RWPE1 (cell line): ENCODE results near the gene DENND2D.

Experiments used
- CTCF ChIA-PET: fragments of 350-600 bp; sonication (Branson Sonifier 250); formaldehyde crosslinking; extraction: SDS; loops from one replicate; lab custom pipeline; 2021; lab: Yijun Ruan, JAX
- POLR2A ChIA-PET: fragments of 400-600 bp; formaldehyde crosslinking; extraction: SDS; loops from one replicate; lab custom pipeline; 2020; ENCODE audit warnings: antibody characterized with exemption; ENCODE audit not compliant: low non-redundant PET; lab: Yijun Ruan, JAX
- DNase-seq: peaks from one replicate; pipeline ENCODE4 v3.0.0; 2012; ENCODE audit warnings: low spot score
- H3K27ac ChIP-seq: fragments of 450-650 bp; 2 replicates; pipeline ENCODE4 v1.5.1; 2017
- TF ChIP-seq, protein P1 (sequence below): fragments of 450-650 bp; conservative IDR thresholded peaks from 2 replicates; pipeline ENCODE4 v1.5.1; 2017; ENCODE audit warnings: low read depth, mild to moderate bottlenecking

DENND2D gene

DNA sequence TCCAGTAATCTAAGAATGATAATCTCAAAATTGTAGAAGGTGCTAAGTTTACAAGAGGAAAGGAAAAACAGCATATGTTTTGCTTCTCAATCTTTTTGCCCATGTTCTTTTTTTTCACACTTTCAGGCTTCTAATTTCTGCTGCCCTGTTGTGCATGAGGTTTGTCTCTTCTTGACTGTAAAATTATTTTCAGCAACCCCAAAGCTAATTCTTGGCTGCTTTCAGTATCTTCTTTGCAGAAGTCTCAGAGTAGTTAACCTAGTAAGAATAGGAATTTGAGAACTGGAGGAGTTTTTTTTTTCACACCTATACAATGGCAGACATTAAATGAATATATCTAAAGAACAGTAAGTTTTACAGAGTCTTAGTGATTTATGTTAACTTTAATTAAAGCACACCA is 26.4 kb downstream of the DENND2D start:
- no peak for DNase-seq
- ChIA-PET CTCF (no interaction called here), POLR2A (interaction anchor here (1.2 kb wide), 1 partner anchor 30 kb away, joined by 3 read pairs; no protein-coding TSS in a partner anchor)
- H3K27ac ChIP-seq, result no peak overlapping the region
- TF ChIP-seq, protein P1, sequence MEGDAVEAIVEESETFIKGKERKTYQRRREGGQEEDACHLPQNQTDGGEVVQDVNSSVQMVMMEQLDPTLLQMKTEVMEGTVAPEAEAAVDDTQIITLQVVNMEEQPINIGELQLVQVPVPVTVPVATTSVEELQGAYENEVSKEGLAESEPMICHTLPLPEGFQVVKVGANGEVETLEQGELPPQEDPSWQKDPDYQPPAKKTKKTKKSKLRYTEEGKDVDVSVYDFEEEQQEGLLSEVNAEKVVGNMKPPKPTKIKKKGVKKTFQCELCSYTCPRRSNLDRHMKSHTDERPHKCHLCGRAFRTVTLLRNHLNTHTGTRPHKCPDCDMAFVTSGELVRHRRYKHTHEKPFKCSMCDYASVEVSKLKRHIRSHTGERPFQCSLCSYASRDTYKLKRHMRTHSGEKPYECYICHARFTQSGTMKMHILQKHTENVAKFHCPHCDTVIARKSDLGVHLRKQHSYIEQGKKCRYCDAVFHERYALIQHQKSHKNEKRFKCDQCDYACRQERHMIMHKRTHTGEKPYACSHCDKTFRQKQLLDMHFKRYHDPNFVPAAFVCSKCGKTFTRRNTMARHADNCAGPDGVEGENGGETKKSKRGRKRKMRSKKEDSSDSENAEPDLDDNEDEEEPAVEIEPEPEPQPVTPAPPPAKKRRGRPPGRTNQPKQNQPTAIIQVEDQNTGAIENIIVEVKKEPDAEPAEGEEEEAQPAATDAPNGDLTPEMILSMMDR, result no peak

DNA sequence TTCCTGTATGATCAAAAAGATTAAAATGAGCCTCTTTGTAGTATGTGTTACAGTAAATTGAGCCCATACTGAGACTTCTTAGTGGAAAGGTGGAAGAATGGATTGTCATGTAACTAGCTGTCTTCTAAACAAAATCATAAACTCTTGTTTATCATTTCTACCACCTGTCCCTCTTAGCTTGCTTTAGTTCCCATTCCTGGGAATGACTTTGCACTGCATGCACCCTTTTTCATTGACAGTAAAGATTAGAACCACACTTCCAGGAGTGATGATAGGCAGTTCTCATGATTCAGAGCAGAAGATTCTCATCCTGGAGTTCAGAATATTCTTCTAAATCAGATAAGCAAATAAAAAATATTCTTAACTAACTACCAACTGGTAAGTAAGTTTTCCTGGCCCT is 28.0 kb downstream of the DENND2D start:
- no peak overlapping the region for H3K27ac ChIP-seq
- CTCF ChIA-PET, result no interaction called here
- POLR2A ChIA-PET, result no interaction called here
- no peak for DNase-seq
- TF ChIP-seq, protein P1, result no peak

DNA sequence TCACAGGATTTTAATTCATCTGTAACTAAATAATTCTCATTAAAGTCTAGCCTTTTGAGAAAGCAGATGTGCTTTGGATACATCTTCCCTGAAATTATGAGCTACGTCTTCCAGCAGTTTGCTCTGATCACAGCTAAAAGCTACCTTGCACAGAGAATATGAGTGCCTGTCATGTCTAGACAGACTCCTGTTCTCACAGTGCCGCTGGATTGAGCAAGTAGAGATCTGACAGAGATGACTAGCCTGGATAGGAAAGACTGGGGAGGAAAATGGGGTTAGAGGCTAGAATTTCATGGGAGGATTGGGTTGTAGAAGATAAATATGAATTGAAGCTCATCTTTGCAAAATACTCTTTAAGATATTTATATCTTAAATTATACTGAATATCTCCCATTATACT is 36.3 kb downstream of the DENND2D start:
- TF ChIP-seq, protein P1, result no peak
- ChIA-PET POLR2A (no interaction called here), CTCF (no interaction called here)
- no peak overlapping the region for H3K27ac ChIP-seq
- peak; percentile 9 for DNase-seq

DNA sequence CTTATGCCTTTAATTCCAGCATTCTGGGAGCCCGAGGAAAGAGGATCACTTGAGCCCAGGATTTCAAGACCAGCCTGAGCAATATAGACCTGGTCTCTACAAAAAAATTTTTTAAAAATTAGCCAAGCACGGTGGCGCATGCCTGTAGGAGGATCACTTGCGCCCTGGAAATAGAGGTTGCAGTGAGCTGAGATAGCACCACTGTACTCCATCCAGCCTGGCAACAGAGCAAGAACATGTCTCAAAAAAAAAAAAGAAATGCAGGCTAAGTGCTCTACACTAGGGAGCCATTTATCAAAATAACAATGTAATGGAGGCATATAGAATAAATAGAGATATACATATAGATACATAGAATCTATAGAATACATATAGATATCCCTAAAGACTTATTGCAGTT is 37.1 kb downstream of the DENND2D start:
- no peak for DNase-seq
- no peak overlapping the region for H3K27ac ChIP-seq
- CTCF ChIA-PET, result no interaction called here
- POLR2A ChIA-PET, result no interaction called here
- TF ChIP-seq, protein P1, result no peak

DNA sequence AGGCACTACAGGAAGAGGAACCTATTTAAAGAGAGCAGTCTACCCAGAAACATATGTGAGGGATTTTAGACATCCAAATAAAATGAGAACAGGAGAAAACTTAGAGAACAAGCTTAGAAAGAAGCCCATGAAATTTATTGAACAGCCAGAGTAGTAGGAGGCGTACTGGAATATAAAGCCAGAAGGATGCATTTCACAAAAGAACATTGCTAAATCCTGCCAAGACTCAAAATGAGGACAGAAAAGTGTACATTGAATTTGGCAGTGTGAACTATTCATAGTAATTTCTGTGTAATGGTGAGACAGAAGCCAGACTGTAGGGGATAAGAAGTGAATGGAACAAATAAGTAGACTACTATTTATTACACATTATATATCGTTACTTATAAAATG is 38.0 kb downstream of the DENND2D start:
- no peak for DNase-seq
- no peak overlapping the region for H3K27ac ChIP-seq
- CTCF ChIA-PET, result interaction anchor here (0.7 kb wide), 1 partner anchor 536 kb away, joined by 4 read pairs; no protein-coding TSS in a partner anchor
- TF ChIP-seq, protein P1, result no peak
- POLR2A ChIA-PET, result no interaction called here

DNA sequence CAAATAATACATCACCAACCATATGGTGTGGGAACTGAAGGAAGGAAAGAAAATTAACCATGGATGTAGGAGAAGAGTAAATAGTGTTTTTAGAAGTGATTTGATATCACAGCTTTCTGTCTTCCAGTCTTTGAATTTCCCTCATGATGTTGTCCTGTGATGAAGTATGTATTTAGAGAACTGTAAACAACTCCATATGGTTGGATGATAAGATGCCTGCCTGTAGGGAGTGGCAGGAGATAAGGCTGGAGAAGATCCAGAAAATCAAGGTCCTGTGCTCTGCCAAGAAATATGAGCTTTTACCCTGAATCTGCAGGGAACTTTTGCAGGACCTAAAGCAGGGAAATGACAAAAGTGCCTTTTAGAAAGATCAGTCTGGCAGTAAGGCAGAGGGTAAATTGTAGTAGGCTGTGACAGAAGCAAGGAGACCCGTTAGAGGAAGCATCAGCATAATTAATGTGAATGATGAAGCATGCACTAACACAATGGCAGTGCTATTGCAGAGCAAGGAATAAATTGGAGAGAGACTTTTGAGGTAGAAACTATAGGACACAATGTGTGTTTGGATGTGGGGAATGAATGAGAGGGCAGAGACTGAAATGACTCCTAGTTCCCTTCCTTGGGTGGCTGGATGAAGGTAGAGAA is 38.5 kb downstream of the DENND2D start:
- POLR2A ChIA-PET, result no interaction called here
- DNase-seq, result no peak
- CTCF ChIA-PET, result interaction anchor here (0.7 kb wide), 1 partner anchor 536 kb away, joined by 4 read pairs; no protein-coding TSS in a partner anchor
- TF ChIP-seq, protein P1, result no peak
- no peak overlapping the region for H3K27ac ChIP-seq
